GM23248 (cell line): ENCODE data around the gene RITA1. TPM values are rescaled to one million over a fixed set of nuclear protein-coding genes. Genes with fewer than 3 reads are reported as not detected.
A peak's percentile ranks its signal among the peaks of the same experiment; 100 is the strongest.

Source experiments
- DNase-seq: peaks from one replicate; pipeline ENCODE4 v3.0.0-alpha.2; 2015
- H2AFZ ChIP-seq: fragments of 200-600 bp; sonication (generic); 2 replicates; pipeline ENCODE4 v1.6.1; 2016; ENCODE audit warnings: antibody characterized with exemption
- H3F3A ChIP-seq: fragments of 200-600 bp; sonication (generic); 2 replicates; pipeline ENCODE4 v1.6.1; 2016; ENCODE audit warnings: mild to moderate bottlenecking, antibody characterized with exemption, mixed run types; ENCODE audit not compliant: insufficient read depth
- H3K27ac ChIP-seq: fragments of 200-600 bp; sonication (generic); 2 replicates; pipeline ENCODE4 v1.5.1; 2016; ENCODE audit warnings: mild to moderate bottlenecking
- H3K27me3 ChIP-seq: fragments of 200-600 bp; sonication (generic); replicated peaks from 2 replicates; pipeline ENCODE4 v1.6.1; 2016; ENCODE audit warnings: mild to moderate bottlenecking; ENCODE audit not compliant: insufficient read depth
- H3K36me3 ChIP-seq: fragments of 200-600 bp; sonication (generic); 2 replicates; pipeline ENCODE4 v1.6.1; 2016; ENCODE audit warnings: low read depth, mild to moderate bottlenecking
- H3K4me1 ChIP-seq: fragments of 200-600 bp; sonication (generic); 2 replicates; pipeline ENCODE4 v1.6.1; 2016; ENCODE audit warnings: mild to moderate bottlenecking; ENCODE audit not compliant: insufficient read depth
- H3K4me2 ChIP-seq: fragments of 200-600 bp; sonication (generic); one replicate; pipeline ENCODE4 v1.6.1; 2016; ENCODE audit warnings: mild to moderate bottlenecking; ENCODE audit not compliant: unreplicated experiment
- H3K4me3 ChIP-seq: fragments of 200-600 bp; sonication (generic); 2 replicates; pipeline ENCODE4 v1.5.1; 2016; ENCODE audit warnings: mild to moderate bottlenecking
- H3K79me2 ChIP-seq: fragments of 200-600 bp; sonication (generic); 2 replicates; pipeline ENCODE4 v1.6.1; 2016; ENCODE audit warnings: mild to moderate bottlenecking; ENCODE audit not compliant: insufficient read depth
- H3K9ac ChIP-seq: fragments of 200-600 bp; sonication (generic); 2 replicates; pipeline ENCODE4 v1.6.1; 2016; ENCODE audit warnings: mild to moderate bottlenecking
- H3K9me2 ChIP-seq: fragments of 200-600 bp; sonication (generic); 2 replicates; pipeline ENCODE4 v1.6.1; 2016; ENCODE audit warnings: mixed run types, mild to moderate bottlenecking, moderate library complexity; ENCODE audit not compliant: insufficient read depth
- H3K9me3 ChIP-seq: fragments of 200-600 bp; sonication (generic); one replicate; pipeline ENCODE4 v1.6.1; 2017; ENCODE audit warnings: low read depth
- H4K20me1 ChIP-seq: fragments of 200-600 bp; sonication (generic); 2 replicates; pipeline ENCODE4 v1.6.0; 2016; ENCODE audit not compliant: insufficient read depth
- EZH2 ChIP-seq: fragments of 200-600 bp; sonication (generic); IDR thresholded peaks from 2 replicates; pipeline ENCODE4 v1.6.1; 2018; ENCODE audit warnings: antibody characterized with exemption, mild to moderate bottlenecking; ENCODE audit not compliant: insufficient read depth, poor library complexity, severe bottlenecking
- EZH2phosphoT487 ChIP-seq: fragments of 200-600 bp; sonication (generic); IDR thresholded peaks from 2 replicates; pipeline ENCODE4 v1.6.1; 2018; ENCODE audit warnings: antibody characterized with exemption, moderate library complexity, mild to moderate bottlenecking, low read depth; ENCODE audit not compliant: insufficient read depth
- WGBS, 2 experiments: methylation state at CpG; one replicate each; pipeline ENCODE4 v1.1.6; 2015 to 2017; ENCODE audit warnings: low lambda C conversion rate in 2 of 2, low coverage in 1 of 2; ENCODE audit errors: missing lambda C conversion rate in 2 of 2; 5-methylcytosine and 5-hydroxymethylcytosine counted together
- in situ Hi-C: fragments of 300-500 bp; cut with MboI; formaldehyde crosslinking; loops from 2 replicates; pipeline ENCODE4 v1.15.0; 2020
- polyA plus RNA-seq: library from polyadenylated mRNA; unstranded; fragments of >200 nt; fragmentation: Nextera tagmentation; extraction: Ambion mirVana; gene quantifications from 2 replicates; pipeline ENCODE4 v1.2.1, GENCODE V29; 2016
- total RNA-seq: library from RNA; depleted of rRNA; stranded (reverse); fragments of >200 nt; shearing (Covaris generic); gene quantifications from 2 replicates; pipeline ENCODE4 v1.2.3, GENCODE V29; 2014

The RITA1 gene
- total and polyA plus RNA-seq, 2 experiments from 2014 or later = 15.6 to 19.2 TPM

GRCh38 chr12:113235976-113236375 is 50.5 kb downstream of the RITA1 start:
- peaks cover 12% of the 10 kb centered on the region for H3F3A ChIP-seq
- no peak for DNase-seq
- peaks cover 8% of the 10 kb centered on the region for H3K4me1 ChIP-seq
- 79 to 85% methylated on average over 6 of the region's 6 CpGs for WGBS, 2 experiments
- H3K9me3 ChIP-seq = no peaks in the 10 kb centered on the region
- H3K27ac ChIP-seq = no peak overlapping the region
- H2AFZ ChIP-seq = no peak overlapping the region
- TF ChIP-seq EZH2 = no peak
- TF ChIP-seq EZH2phosphoT487 = no peak
- no peaks in the 10 kb centered on the region for H3K79me2 ChIP-seq
- no peaks in the 10 kb centered on the region for H3K9me2 ChIP-seq
- no peak overlapping the region for H3K4me3 ChIP-seq
- H3K4me2 ChIP-seq = no peak overlapping the region
- no peaks in the 10 kb centered on the region for H4K20me1 ChIP-seq
- no peak overlapping the region for H3K9ac ChIP-seq
- in situ Hi-C loops = no loop called here
- no peaks in the 10 kb centered on the region for H3K27me3 ChIP-seq
- no peaks in the 10 kb centered on the region for H3K36me3 ChIP-seq

- no peaks in the 10 kb centered on the region for H3K9me2 ChIP-seq
- H3K36me3 ChIP-seq = no peaks in the 10 kb centered on the region
- in situ Hi-C loops = no loop called here
- TF ChIP-seq EZH2phosphoT487 = no peak
- no peak for TF ChIP-seq EZH2
- no peaks in the 10 kb centered on the region for H4K20me1 ChIP-seq
- no peaks in the 10 kb centered on the region for H3K79me2 ChIP-seq
- no peak overlapping the region for H3K27ac ChIP-seq
- no peaks in the 10 kb centered on the region for H3K27me3 ChIP-seq
- DNase-seq = peak; percentile 23
- H3K4me3 ChIP-seq = no peak overlapping the region
- H2AFZ ChIP-seq = no peak overlapping the region
- 82 to 84% methylated on average over 5 of the region's 5 CpGs for WGBS, 2 experiments
- H3K4me1 ChIP-seq = peaks cover 14% of the 10 kb centered on the region
- H3K9me3 ChIP-seq = no peaks in the 10 kb centered on the region
- no peak overlapping the region for H3K4me2 ChIP-seq
- peaks cover 18% of the 10 kb centered on the region for H3F3A ChIP-seq
- no peak overlapping the region for H3K9ac ChIP-seq
Measured at GRCh38 chr12:113236539-113237399, 51.2 kb downstream of the RITA1 start.

- DNase-seq = no peak
- Histone ChIP-seq H2AFZ (no peak overlapping the region), H3K4me3 (no peak overlapping the region), H3F3A (peaks cover 25% of the 10 kb centered on the region), H4K20me1 (no peaks in the 10 kb centered on the region), H3K27me3 (no peaks in the 10 kb centered on the region), H3K9me2 (no peaks in the 10 kb centered on the region), H3K79me2 (no peaks in the 10 kb centered on the region), H3K4me2 (no peak overlapping the region), H3K4me1 (peaks cover 16% of the 10 kb centered on the region), H3K27ac (no peak overlapping the region), H3K9me3 (no peaks in the 10 kb centered on the region), H3K9ac (no peak overlapping the region), H3K36me3 (no peaks in the 10 kb centered on the region)
- in situ Hi-C loops = no loop called here
- TF ChIP-seq EZH2 (no peak), EZH2phosphoT487 (no peak)
- 61 to 68% methylated on average over 4 of the region's 4 CpGs for WGBS, 2 experiments
Measured at GRCh38 chr12:113237748-113238147, 52.2 kb downstream of the RITA1 start.

- Histone ChIP-seq H3K36me3 (no peaks in the 10 kb centered on the region), H3K79me2 (no peaks in the 10 kb centered on the region), H3K27me3 (no peaks in the 10 kb centered on the region), H3K9ac (no peak overlapping the region), H3K9me2 (no peaks in the 10 kb centered on the region), H2AFZ (no peak overlapping the region), H3K9me3 (no peaks in the 10 kb centered on the region), H3K27ac (no peak overlapping the region), H4K20me1 (no peaks in the 10 kb centered on the region), H3K4me1 (peaks cover 15% of the 10 kb centered on the region), H3F3A (peaks cover 25% of the 10 kb centered on the region), H3K4me2 (no peak overlapping the region), H3K4me3 (no peak overlapping the region)
- in situ Hi-C loops = no loop called here
- DNase-seq = no peak
- 49 to 59% methylated on average over 3 of the region's 3 CpGs for WGBS, 2 experiments
- TF ChIP-seq EZH2phosphoT487 (no peak), EZH2 (no peak)
Measured at GRCh38 chr12:113238309-113238708, 52.8 kb downstream of the RITA1 start.
